WERI-Rb-1 (cell line): ENCODE data around the gene MYADML2.

ENCODE experiments used
- DNase-seq: peaks from one replicate; pipeline ENCODE4 v3.0.0-alpha.2; 2020
- H3K27ac ChIP-seq: fragments of 250-450 bp; sonication (Bioruptor Pico); 2 replicates; pipeline ENCODE4 v1.5.1; 2020; ENCODE audit warnings: mild to moderate bottlenecking, moderate library complexity
- H3K27me3 ChIP-seq: fragments of 250-450 bp; sonication (Bioruptor Pico); 2 replicates; pipeline ENCODE4 v1.5.1; 2021; ENCODE audit warnings: mild to moderate bottlenecking, low read depth, moderate library complexity; ENCODE audit not compliant: insufficient read depth, severe bottlenecking
- H3K36me3 ChIP-seq: fragments of 250-450 bp; sonication (Bioruptor Pico); 2 replicates; pipeline ENCODE4 v1.5.1; 2020; ENCODE audit warnings: mild to moderate bottlenecking, moderate library complexity
- H3K4me3 ChIP-seq: 2 replicates; pipeline ENCODE4 v1.5.1; 2011; ENCODE audit warnings: low read depth, mild to moderate bottlenecking, control low read depth, low read length
- H3K9me3 ChIP-seq: fragments of 250-450 bp; sonication (Bioruptor Pico); 2 replicates; pipeline ENCODE4 v1.5.1; 2021; ENCODE audit warnings: mild to moderate bottlenecking, moderate library complexity; ENCODE audit not compliant: severe bottlenecking
- TF ChIP-seq, protein P1 (sequence below): IDR thresholded peaks from 2 replicates; pipeline ENCODE4 v1.5.1; 2011; ENCODE audit warnings: low read depth, mild to moderate bottlenecking, control low read depth, inconsistent platforms, low read length

The MYADML2 gene

DNA sequence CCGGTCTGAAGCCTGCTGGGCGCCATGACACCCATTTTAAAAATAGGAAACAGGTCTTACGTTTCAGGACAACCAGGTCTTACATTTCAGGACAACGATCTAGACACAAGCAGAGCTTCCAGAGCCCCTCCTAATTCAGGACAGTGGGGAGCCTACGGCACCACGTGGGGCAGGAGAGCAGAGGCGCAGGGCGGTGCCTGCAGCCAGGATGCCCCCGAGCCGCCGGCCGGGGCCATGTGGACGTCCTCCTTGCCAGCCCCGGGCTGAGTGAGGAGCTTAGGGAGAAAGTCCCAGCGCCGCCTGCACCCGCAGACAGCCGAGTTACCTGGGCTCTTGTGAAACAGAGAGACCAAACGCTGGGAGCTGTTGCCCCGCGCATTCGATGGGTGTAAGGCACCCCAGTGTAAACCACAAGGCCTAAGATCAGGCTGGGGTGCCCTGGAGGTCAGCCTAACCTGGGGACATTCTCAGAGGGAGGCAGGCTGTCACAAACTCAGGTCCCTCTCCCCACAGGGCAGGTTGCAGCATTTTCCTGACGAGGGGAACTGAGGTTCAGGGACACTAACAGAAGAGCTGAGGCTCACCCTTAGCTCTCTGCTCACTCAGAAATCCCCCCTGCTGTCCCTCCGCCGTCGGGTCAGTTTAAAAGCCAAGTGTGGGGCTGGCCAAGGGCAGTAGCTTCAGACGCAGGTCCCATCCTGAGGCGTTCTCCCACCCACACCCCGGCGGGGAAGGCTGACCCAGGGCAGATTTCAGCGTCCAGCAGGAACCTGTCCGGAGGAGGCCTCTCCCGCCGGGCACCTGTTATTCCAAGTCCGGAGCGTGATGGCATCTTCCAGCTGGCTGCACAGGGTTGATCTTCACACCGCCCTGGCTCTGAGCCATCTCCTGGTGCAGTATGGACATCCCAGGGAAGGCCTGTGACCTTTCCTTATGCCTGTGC is 15.7 kb upstream of the MYADML2 start:
- DNase-seq, result no peak
- Histone ChIP-seq H3K27me3 (peaks cover 7% of the 10 kb centered on the region), H3K27ac (no peak overlapping the region), H3K4me3 (no peak overlapping the region), H3K9me3 (no peaks in the 10 kb centered on the region), H3K36me3 (peaks cover 3% of the 10 kb centered on the region; the same call in 1 of the 2 replicates)
- TF ChIP-seq, protein P1, sequence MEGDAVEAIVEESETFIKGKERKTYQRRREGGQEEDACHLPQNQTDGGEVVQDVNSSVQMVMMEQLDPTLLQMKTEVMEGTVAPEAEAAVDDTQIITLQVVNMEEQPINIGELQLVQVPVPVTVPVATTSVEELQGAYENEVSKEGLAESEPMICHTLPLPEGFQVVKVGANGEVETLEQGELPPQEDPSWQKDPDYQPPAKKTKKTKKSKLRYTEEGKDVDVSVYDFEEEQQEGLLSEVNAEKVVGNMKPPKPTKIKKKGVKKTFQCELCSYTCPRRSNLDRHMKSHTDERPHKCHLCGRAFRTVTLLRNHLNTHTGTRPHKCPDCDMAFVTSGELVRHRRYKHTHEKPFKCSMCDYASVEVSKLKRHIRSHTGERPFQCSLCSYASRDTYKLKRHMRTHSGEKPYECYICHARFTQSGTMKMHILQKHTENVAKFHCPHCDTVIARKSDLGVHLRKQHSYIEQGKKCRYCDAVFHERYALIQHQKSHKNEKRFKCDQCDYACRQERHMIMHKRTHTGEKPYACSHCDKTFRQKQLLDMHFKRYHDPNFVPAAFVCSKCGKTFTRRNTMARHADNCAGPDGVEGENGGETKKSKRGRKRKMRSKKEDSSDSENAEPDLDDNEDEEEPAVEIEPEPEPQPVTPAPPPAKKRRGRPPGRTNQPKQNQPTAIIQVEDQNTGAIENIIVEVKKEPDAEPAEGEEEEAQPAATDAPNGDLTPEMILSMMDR, result no peak

DNA sequence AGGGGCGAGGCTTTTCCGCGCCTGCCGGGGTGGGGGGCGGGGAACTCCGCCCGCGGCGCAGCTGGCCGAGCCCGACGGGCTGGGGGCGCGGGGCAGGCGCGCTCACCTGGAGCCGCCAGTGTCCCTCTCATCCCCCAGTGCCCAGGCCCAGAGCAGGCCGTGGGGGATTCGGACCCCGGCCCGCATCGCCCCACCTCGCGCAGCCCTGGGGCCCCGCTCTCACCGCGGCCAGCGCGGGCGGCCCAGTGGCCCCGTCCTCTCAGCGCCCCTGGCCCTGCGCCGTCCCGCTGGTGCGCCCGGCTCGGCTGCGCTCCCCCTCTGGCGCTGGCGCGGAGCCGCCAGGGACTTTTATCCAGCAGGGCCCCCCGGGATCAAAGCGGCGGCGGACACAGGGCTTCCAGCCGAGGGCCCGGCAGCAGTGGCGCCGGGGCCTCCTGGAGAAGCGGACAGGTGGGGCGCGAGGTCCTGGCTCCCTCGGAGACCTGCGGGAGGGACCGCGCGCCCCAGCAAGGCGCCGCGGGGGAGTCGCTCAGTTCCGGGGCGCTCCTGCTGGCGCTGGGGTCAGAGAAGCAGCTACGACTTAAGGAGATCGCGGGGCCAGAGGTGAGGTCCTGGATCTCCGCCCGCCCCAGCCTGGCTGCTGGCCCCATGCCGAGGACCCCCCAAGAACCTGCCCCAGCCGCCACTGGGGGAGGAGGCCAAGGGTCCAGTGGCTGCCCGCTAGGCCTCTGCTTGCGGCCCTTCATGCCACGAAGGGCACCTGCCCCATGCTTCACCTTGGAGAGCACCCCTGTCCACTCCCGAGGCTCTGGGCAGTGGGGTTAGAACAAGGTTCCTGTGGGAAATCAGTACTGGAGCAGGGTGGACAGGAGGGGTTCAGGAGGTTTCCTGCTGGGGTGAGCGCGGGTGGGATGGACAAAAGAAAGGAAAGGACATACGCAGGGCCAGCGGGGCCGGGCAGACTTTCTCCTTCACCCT is 14.8 kb upstream of the MYADML2 start:
- no peak for DNase-seq
- H3K4me3 ChIP-seq, result no peak overlapping the region
- TF ChIP-seq, protein P1, result no peak
- no peaks in the 10 kb centered on the region for H3K9me3 ChIP-seq
- H3K36me3 ChIP-seq, result peaks cover 8% of the 10 kb centered on the region; the same call in 1 of the 2 replicates
- no peak overlapping the region for H3K27ac ChIP-seq
- H3K27me3 ChIP-seq, result peaks cover 7% of the 10 kb centered on the region

DNA sequence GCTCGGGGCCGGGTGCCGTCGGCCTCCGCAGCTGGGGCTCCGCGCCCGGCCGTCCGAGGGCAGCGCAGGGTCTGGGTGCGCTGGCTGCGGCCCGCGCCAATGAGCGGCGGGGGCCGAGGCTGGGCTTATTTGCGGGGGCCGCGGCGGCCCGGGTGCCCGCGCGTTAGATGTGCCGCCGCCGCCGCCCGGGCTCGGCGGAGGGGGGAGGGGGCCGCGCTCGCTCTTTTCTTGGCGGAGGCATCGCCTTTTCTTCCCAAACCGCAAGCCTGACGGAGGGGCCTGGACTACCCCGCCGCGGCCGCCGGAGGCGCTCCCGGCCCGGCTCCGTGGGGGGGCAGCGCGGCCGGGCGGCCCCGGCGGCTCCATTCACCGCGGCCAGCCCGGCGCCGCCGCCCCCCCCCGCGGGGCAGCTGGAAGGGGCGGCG is 14.1 kb upstream of the MYADML2 start, which contains the start of gene NOTUM:
NOTUM (minus strand) TSS at position 101 of the 425 bp plus-strand sequence. CDS start 278 bp downstream, outside the sequence.
- DNase-seq, result peak; percentile 72
- Histone ChIP-seq H3K27me3 (peaks cover 7% of the 10 kb centered on the region), H3K27ac (peak within 1 kb of the TSS; percentile 3), H3K36me3 (peaks cover 12% of the 10 kb centered on the region; the same call in 1 of the 2 replicates), H3K4me3 (peak within 1 kb of the TSS; percentile 63), H3K9me3 (no peaks in the 10 kb centered on the region)
- TF ChIP-seq, protein P1, result peak; percentile 48

DNA sequence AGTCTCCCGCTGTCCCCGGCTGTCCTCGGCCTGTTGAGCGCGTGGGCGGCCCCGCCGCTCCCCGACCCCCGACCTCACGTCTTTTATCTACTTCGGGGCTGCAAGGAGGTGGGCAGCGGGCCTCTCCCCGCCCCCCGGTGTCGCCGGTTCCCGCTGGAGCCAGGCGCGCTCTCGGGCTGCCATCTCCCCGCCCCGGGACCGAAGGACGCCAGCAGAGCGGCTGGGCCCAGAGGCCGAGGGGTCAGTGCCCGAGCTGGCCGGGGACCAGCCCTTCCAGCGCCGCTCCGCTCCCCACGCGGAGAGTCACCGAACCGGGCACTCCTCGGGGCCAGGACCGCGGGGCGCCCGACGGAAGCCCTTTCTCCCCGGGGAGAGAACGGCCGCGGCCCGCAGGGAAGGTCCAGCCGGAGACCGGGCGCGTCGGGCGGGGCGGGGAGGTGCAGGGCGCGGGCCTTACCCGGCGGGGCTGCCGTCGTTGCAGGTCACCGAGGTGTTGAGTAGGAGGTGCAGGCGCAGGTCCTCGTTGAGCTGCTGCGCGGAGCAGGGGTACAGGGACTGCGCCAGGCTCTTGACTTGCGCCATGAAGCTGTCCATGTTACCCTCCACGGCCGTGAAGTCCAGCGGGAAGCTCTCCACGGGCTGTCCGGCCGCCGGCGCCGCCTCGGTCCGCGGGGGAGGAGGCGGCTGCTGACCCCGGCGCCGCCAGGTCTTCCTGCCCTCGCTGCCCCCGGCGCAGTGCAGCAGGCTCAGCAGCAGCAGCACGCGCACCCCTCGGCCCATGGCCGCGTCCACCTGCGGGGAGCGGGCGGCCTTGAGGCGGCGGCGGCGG is 13.3 kb upstream of the MYADML2 start:
- DNase-seq, result peak; percentile 57
- peaks cover 14% of the 10 kb centered on the region; the same call in 1 of the 2 replicates for H3K36me3 ChIP-seq
- peak overlapping the region; percentile 3 for H3K27ac ChIP-seq
- peak overlapping the region; percentile 63 for H3K4me3 ChIP-seq
- peaks cover 7% of the 10 kb centered on the region for H3K27me3 ChIP-seq
- TF ChIP-seq, protein P1, result no peak
- no peaks in the 10 kb centered on the region for H3K9me3 ChIP-seq
